GM18873 (cell line): ENCODE results near the gene RABGAP1L.

Experiments
- ATAC-seq: cut with Tn5 transposase; IDR thresholded peaks from one replicate; pipeline ENCODE4 v1.9.1; 2021; ENCODE audit warnings: mild to moderate bottlenecking, moderate library complexity, moderate number of reproducible peaks; ENCODE audit not compliant: unreplicated experiment, low FRiP score

RABGAP1L gene

DNA sequence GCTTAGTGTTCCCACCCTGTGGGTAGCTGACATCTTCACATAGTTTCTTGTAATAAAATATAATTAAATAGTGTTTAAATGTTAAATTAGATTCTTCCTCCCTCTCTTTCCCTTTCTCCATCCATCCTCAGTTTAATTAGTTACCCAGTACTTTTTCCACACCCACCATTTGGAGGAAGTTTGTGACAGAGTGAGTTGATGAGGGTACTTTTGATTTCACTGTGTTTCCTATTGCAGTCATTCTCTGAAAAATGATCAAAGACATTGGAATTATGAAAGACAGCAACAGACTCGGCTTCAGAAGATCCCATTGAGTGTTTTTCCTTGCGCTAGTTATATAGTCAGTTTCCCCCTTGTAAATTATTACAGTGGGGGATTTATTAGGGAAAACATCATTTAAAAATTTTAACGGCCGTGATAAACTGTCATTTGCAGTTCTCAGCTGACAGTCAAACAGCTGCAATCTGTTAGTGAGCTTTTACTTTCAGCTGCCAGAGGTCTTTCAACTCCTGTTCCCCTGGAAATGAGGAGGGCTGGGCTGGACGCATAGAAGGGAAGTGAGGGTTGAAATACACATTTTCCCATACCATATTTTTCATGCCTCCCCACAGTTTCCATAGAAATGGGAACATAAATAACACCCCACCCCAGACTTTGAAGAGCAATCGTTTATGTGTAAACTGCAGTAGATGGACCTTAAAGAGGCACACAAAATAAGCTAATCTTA, 779.1 kb downstream of the RABGAP1L start:
- no peak for ATAC-seq

DNA sequence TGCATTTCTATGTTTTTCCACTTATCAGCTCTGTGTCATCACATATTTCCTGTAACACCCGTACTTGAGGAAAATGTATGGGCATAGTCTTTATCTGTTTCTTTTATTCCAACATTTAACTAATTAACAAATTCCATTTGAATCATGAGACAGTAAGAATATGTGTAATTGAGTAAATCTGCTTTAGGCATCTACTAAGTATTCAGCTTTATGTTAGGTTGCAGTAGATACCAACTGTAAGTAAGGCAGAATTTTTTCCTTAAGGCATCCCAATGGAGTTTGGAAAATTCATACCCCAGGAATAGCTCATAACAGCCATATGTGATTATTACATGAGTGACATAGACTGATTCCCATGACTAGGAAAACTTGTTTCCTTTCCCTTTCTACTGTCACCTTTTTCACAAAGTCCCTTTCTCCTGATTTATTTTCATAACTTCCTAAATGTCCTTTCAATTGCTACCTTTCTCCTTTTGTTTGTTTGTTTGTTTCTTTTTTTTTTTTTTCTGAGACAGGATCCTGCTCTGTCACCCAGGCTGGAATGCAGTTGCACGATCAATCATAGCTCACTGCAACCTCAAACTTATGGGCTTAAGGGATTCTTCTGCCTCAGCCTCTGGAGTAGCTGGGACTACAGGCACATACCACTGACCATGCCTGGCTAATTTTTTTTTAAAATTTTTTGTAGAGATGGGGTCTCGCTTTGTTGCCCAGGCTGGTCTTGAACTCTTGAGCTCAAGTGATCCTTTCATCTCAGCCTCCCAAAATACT, 780.6 kb downstream of the RABGAP1L start:
- ATAC-seq = no peak

DNA sequence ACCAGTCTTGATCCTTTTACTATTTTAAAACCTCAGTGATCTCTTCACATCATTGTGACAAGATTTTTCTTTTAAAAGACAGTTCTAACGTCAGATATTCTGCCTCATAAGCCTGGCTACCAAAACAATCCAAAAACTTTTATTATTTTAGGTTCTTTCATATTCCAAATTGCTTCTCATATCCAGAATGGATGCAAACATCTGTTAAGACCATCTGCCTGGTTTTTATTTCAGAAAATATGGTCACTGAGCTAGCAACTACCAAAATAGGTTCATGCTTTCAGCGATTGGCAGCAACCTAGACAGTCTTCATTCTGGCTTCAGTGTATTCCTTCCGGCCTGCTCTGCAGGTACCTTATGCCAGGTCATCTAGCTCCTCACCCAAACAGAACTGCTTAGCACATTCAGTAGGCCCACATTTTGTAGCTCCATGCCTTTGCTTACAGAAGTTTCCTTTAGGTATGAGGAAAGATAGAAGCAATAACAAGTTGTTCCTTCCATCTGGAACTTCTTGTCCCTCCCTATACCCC, 781.4 kb downstream of the RABGAP1L start:
- no peak for ATAC-seq

DNA sequence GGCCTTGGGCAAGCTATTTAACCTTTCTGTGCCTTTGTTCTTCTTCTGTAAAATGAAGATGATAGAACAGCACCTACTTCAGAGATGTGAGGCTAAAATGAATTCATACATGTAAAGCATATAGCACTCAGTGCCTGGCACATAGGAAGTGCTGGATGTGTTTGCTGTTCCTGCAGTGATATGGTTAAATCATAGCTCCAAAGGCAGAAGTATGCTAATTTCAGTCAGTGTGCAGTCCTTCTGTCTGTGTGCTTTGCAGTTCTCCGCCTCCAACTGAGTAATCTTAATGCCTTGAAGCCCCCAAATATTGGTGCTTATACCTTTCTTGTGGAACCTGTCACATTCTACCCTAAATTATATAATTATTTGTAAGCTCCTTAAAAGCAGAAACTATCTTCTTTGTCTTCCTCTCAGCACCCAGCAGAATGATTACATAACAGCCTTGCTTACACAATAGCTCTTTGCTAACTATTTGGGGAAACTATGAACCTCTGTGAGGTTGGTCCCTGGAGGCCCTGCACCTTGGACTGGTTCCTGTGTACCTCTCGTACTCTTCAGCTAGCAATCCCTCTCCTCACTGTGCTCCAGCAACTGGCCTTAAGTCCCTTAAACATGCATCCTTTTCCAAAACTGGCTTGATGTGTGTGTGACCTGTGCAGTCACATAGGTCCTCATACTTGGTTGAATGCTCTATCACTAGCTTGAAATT, 783.4 kb downstream of the RABGAP1L start:
- ATAC-seq = no peak

DNA sequence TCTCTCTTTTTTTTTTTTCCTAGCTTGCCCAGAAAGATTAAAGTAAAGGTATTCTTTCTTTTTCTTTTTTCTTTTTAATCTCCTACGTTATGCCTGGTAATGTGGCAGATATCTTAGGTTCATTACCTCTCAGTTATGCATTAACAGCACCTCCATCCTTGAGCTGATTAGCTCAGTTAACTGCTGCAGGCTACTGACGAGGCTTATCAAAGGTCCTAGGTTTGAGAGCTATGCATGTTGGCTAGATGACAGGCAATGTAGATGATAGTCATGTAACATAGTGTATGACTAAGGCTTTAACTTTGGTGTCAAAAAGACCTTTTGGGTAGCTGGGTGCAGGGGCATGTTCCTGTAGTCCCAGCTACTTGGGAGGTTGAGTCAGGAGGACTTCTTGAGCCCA, 786.7 kb downstream of the RABGAP1L start:
- ATAC-seq = no peak

GRCh38 chr1:174949061-174949460, 789.7 kb downstream of the RABGAP1L start:
- no peak for ATAC-seq

DNA sequence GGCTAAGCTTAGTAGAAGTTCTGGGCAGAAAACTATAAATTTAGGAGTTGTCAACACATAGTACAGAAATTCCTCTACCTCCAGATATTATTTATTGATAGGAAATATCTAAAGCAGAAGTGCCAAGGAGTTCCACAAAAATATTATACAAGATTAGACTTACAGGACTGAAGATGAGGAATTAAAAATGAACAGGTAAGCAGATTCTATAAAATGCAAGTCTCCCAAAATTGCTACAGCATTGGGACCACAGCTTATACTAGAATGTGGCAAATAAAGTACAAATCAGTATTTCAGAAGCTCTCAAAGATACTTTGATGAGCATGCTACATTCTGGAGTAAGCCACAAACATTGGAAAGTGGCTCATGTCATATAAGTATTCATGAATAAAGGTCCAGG, 790.3 kb downstream of the RABGAP1L start:
- ATAC-seq = no peak

DNA sequence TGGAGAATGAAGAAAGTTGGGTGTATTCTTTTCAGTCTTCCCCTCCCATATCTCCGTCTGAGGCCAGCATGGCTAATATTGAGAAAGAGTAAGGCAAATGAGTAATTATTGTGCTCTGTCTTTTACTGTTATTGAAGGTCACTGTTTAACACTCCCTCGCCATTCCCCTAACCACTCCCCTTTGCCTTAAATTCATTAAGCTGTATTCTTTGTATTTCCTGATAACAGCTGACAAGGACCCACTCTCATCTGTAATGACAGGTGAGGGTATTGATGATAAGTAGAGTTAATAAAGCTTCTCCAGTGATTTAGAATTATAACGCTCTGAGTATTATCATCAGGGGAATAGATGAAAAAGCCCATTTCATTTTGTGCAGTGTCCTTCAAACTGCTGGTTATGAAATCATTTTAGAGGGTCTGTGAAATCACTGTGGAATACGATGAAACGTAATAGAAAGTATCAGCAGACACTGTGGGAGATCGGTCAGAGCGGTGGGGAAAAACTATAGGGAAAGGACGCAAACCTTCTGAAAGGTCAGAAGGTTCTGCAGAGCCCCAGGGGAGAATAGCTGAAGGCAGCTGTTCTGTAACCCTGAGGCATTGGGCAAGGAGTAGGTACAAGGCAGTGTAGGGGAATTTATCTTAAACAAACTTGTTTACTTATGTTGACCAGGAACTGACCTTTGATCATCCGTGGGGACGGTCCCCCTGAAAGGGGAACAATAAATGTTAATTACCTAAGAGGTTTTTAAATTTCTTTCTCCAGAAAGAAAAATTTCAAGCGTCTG, 794.2 kb downstream of the RABGAP1L start:
- ATAC-seq = no peak

DNA sequence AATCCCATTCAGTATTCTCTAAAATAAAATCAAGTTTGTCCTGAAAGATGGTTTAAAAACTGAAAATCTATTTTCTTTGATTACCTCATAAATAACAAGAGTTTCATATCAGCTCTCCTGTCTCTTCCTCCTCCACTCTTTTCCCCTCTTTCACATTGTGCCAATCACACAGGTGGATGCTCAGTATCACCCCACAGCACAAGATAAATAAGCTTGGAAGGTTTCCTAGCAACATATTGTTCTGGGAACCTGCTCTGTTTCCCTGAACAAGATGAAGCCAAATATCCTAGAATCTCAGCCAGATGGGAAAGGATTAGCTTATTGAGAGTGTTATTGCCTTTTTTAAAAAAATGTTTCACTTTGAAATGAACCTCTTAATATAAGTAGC, 794.7 kb downstream of the RABGAP1L start:
- no peak for ATAC-seq

- no peak for ATAC-seq
Measured at GRCh38 chr1:174954671-174955669, 795.6 kb downstream of the RABGAP1L start.

- no peak for ATAC-seq
Measured at GRCh38 chr1:174956086-174956485, 796.8 kb downstream of the RABGAP1L start.

- no peak for ATAC-seq
Measured at GRCh38 chr1:174956976-174957375, 797.7 kb downstream of the RABGAP1L start.

- no peak for ATAC-seq
Measured at GRCh38 chr1:174957829-174958228, 798.5 kb downstream of the RABGAP1L start.

DNA sequence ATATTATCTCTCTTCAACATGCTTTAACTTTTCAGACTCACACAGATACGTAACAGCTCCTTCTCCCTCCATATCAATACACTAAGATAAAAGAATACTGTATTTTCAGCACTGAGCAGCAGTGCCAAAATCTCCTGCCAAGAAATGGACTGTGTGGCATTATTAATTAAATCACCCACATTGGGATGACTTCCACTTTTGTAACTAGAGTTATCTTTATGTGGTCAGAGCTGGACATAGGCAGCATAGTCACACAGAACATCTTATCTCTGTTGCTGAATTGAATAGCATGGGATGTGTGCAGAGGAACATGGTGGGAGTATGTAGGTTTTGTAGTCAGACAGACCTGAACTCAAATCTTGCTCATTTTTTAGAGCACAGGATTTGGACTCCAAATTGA, 799.1 kb downstream of the RABGAP1L start:
- ATAC-seq = no peak

GRCh38 chr1:174960362-174960761, 801.0 kb downstream of the RABGAP1L start:
- ATAC-seq = no peak

DNA sequence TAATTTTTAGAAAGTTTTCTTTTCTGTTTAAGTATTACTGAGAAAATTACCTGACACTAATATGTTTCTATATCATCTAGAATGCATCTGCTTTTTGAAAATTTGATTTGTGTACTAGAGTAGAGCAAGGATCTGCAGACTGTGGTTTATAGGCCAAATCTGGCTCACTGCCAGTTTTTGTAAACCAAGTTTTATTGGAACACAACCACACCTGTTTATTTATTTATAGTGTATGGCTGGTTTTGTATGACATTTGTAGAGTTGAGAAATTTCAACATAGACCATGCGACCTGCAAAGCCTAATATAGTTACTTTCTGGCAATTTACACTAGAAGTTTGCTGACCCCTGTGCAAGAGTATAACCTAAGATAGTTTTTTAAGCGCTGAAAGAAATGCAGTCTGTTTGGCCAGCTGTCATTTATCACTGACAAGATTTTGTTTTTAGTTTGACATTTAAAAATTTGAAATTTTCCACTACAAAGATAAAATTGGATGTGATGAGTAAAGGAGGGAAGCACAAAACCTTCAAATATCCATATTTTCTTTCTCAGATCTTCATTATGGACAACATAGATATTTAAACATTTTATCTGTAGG, 804.3 kb downstream of the RABGAP1L start:
- no peak for ATAC-seq

DNA sequence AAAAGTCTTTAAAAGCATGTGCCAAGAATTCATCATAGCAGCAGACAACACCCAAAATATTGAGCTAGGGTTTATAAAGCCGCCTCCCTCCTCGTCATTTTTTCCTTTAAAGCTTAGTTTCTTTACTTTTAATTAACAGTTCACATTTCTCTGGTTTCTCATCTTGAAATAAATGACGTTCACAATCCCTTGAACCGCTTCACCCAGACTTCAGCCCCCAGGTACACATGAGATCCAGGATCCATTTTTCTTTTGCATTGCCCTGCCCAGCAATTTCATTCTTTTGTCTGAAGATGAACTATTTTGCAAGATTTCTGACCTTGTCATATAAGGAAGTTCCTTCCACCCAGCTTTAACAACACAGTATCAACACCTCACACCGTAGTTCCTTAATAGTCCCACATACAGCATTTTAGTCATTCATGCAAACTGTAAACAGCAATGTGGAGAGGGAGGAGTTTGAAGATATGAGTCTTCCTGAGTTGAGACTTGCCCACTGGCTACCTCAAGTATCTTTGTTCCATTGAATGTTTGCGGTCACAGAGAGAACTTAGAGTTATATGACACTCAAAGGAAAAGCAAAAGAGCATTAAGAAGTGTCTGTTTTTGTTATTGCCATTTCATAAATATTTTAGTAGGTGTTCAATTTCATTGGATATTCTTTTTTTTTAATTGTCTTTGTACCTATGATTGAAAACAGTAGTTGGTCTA, 805.1 kb downstream of the RABGAP1L start:
- ATAC-seq = no peak

GRCh38 chr1:174964972-174965361, 805.6 kb downstream of the RABGAP1L start:
- no peak for ATAC-seq
